HG02870 (cell line): ENCODE results near the gene C9orf85.
"Not testable (repeated sequence)": the region's sequence is repeated elsewhere in the genome, so short reads cannot be mapped to it uniquely, and the experiment has no call there.

ENCODE experiments used
- ATAC-seq: cut with Tn5 transposase; IDR thresholded peaks from one replicate; pipeline ENCODE4 v1.9.1; 2021; ENCODE audit warnings: mild to moderate bottlenecking, moderate library complexity; ENCODE audit not compliant: unreplicated experiment

The C9orf85 gene

DNA sequence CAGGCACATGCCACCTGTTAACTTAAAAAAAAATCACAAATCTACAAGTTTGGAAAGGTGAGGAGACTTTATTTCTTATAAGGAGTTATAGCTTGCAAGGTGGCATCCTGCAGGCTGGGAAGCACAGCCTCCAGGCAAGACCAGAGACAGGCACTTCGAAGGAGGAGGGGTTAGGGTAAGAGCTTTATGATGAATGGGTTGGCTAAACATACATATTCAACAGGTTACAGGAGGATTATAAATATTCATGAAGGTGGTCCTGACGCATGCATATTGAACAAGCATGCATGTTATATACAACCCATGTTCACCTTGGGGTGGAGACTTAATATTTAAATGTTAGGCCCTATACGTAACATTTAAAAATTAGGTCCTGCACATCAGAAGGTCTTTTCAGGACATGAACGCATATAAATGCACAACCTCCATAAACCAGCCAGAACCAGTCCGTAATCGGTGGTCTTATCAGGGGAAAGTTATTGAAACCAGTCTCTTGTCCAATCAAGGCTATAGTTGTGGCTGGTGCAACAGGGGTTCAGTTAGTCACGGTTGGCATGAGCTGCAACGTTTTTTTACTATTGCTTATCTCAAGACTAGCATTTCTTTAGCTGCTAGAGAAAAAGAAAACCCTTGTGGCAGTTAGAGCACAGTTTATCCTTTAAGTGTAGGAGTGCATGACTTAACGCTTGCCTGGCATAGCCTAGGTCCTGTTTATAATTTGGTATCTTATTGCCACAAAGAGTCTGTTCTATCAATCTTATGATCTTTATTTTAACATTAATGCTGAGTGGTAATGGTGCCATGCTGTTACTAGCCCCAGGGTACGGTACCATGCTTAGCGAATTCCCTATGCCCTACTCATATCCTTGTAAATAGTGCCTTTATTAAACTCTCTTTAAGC lies 76.3 kb downstream of the C9orf85 start:
- ATAC-seq, result no peak

DNA sequence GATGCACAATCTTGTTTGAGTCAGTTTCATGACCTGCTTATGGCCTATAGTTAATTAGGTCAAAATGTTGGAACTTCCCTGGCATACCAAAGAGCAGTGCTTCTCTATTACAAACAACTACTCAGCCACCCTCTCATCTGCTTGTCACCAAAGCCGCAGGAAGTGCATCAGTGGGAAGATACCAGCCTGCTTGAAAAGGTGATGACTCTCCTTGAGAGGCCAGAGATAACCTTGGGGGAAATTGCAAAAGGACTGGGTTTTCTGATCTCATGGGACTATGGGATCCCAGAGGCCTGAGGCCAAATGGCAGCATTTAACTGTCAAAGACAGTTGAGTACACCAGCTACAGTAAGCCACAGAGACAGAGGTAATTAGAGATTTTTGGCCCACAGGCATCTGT lies 79.0 kb downstream of the C9orf85 start:
- ATAC-seq, result no peak

DNA sequence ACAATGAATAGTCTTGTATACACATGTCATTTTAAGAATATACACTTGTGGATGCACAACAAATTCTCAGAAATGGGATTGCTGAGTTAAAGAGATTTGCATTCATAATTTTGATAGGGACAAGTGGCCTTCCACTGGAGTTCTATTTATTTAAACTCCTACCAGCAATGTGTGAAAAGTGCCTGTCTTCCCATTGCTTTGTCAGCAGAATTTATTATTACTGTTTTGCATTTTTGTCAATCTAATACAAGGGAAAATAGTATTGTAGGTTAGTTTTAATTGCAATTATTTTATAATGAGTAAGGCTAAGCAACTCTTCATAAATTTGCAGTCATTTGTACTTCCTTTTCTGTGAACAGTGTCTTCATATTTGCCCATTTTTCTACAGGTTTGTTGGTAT lies 94.0 kb downstream of the C9orf85 start:
- no peak for ATAC-seq

DNA sequence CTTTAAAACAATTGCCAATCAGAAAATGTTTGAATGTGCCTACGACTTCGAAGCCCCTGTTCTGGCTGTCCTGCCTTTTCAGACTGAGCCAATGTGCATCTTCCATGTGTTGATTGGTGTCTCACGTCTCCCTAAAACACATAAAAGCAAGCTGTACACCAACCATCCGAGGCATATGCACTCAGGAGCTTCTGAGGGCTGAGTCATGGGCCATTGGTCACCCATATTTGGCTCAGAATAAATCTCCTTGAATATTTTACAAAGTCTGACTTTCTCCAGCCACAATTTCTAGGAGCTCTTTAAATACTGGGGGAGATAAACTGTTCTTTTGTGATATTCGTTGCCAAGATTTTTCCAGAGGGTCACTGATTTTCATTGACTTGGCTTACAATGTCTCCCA lies 95.1 kb downstream of the C9orf85 start:
- ATAC-seq, result no peak

DNA sequence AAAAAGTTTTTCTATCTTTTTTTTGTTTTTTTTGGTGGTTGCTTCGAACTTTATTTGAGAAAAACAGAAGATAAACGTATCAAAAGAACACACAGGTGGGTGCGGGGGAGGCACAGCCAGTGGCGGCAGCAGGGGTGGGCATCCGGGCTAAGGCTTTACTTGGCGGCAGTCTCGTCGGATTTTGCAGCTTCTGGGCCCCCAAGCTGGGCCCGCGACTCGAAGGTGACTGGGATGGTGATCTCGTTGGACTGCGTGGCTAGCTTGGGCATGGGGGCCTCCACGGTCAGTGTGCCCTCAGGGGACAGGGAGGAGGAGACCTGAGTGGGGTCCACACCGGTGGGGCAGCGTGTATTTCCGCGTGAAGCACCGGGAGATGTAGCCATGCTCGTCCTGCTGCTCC lies 96.3 kb downstream of the C9orf85 start:
- not testable (repeated sequence) for ATAC-seq

DNA sequence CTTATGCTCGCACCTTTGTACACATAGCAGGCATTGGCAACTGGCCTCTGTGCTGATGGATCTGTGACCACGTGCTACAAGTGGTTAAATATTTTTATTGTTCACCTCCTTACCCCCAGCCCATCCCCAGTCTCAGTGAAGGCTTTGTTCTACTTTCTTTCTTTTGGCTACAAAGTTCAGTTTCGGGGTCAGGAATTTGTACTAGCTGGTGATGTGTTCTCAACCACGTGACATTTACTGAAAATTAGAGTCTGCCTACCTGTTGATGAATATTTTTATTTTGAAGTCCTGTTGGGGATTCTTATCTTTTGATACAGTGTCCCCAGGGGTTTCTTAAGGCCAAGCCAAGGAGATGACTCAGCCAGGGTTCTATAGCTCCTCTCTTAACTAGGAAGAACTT lies 101.2 kb downstream of the C9orf85 start:
- no peak for ATAC-seq

DNA sequence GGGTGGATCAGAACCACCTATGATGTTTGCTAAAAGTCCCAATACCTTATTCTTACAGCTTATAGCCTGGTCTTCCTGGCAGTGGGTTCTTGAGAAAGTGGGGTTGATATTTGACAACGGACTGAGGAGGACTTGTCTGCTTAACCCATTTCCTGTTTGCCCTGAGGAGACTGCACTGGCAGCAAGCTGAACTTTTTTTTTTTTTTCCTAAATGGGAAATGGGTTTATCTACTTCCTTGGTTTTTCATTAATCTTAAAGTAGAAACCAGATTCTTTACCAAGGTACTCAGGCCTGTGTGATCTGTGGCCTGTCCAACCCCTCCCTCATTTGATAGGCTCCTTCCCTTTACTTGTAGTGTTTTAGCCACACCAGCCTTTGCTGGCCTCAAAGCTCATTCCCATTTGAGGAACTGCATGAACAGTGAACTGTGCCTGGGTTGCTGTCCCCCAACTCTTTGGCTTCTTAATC lies 101.9 kb downstream of the C9orf85 start:
- no peak for ATAC-seq

DNA sequence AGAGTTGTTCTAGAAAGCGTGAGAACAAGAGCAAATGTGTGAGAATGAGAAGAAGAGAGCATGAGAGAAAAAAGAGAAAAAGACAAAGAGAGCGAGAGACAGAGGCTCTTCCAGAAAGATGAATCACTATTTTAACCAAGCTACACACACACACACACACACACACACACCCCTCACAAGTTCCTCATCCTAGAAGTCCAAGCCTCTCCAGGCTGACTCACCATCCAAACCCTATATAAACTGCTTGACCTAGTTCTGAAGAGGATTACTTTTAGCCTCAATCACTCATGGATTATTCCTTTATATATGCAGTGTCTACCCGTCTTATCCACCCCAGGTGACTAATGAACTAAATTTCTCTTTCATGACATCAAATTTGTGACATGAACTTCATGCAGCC lies 111.4 kb downstream of the C9orf85 start:
- ATAC-seq, result no peak
